ENCODE results near the gene FOS.
A peak's percentile ranks its signal among the peaks of the same experiment; 100 is the strongest.

The FOS gene

GRCh38 chr14:75278422-75279152, at the start of gene FOS (continued):
- TF ChIP-seq ZNF23 (tag by site-specific recombination; IDR thresholded peaks at IDR 0.05; ENCODE audit: borderline replicate concordance) = no peak
- no peak for TF ChIP-seq ZNF596 (tag by site-specific recombination; IDR thresholded peaks at IDR 0.05)
- TF ChIP-seq ZNF791 (tag by site-specific recombination; IDR thresholded peaks at IDR 0.05) = no peak
- TF ChIP-seq ZNF155 (tag by site-specific recombination; IDR thresholded peaks at IDR 0.05) = no peak
- no peak for TF ChIP-seq ZNF248 (tag by site-specific recombination; IDR thresholded peaks at IDR 0.05)
- TF ChIP-seq ZXDB (tag by site-specific recombination; IDR thresholded peaks at IDR 0.05) = peak; percentile 76
- peak; percentile 83; the same call in 1 of the 2 replicates for TF ChIP-seq ZNF580 (tag by site-specific recombination; IDR thresholded peaks at IDR 0.05)
- TF ChIP-seq ZNF292 (tag by site-specific recombination; IDR thresholded peaks at IDR 0.05; ENCODE audit: borderline replicate concordance, low read depth) = no peak
- TF ChIP-seq ZNF146 (tag by site-specific recombination; IDR thresholded peaks at IDR 0.05) = no peak
- TF ChIP-seq ZBTB48 (tag by site-specific recombination; IDR thresholded peaks at IDR 0.05) = no peak; the same call in 1 of the 2 replicates
- TF ChIP-seq ZEB2 (tag by site-specific recombination; IDR thresholded peaks at IDR 0.05) = no peak
- no peak for TF ChIP-seq FEZF1 (tag by site-specific recombination; IDR thresholded peaks at IDR 0.05)
- TF ChIP-seq ZNF510 (tag by site-specific recombination; IDR thresholded peaks at IDR 0.05; ENCODE audit: insufficient replicate concordance) = no peak
- 0 out of 2 replicates have a peak, but pooled peaks have one; percentile 21 for TF ChIP-seq ZNF664 (tag by site-specific recombination; IDR thresholded peaks at IDR 0.05)
- no peak for TF ChIP-seq KLF16 (tag by site-specific recombination; IDR thresholded peaks at IDR 0.05)
- TF ChIP-seq CTCF (tag by site-specific recombination; IDR thresholded peaks at IDR 0.05) = no peak
- 0 out of 2 replicates have a peak, but pooled peaks have one; percentile 61 for TF ChIP-seq ZNF350 (tag by site-specific recombination; IDR thresholded peaks at IDR 0.05)
- TF ChIP-seq ZNF18 (tag by site-specific recombination; IDR thresholded peaks at IDR 0.05) = no peak
- TF ChIP-seq ZNF223 (tag by site-specific recombination; IDR thresholded peaks at IDR 0.05) = no peak
- no peak for TF ChIP-seq ZSCAN5A (tag by site-specific recombination; IDR thresholded peaks at IDR 0.05)
- TF ChIP-seq ZNF488 (tag by site-specific recombination; IDR thresholded peaks at IDR 0.05) = no peak
- no peak for TF ChIP-seq ZNF112 (tag by site-specific recombination; IDR thresholded peaks at IDR 0.05)
- peak; percentile 15; the same call in 1 of the 2 replicates for TF ChIP-seq ZNF449 (tag by site-specific recombination; IDR thresholded peaks at IDR 0.05)
- TF ChIP-seq ZNF645 (tag by site-specific recombination; IDR thresholded peaks at IDR 0.05) = no peak
- TF ChIP-seq ZNF571 (tag by site-specific recombination; IDR thresholded peaks at IDR 0.05) = no peak
- TF ChIP-seq ZNF530 (tag by site-specific recombination; IDR thresholded peaks at IDR 0.05; ENCODE audit: low read depth) = no peak
- no peak for TF ChIP-seq ZNF266 (tag by site-specific recombination; IDR thresholded peaks at IDR 0.05; ENCODE audit: low read depth)
- TF ChIP-seq ZBTB6 (tag by site-specific recombination; IDR thresholded peaks at IDR 0.05) = no peak
- TF ChIP-seq ZNF776 (tag by site-specific recombination; IDR thresholded peaks at IDR 0.05; ENCODE audit: borderline replicate concordance) = no peak
